Activated naive CD4-positive, alpha-beta T cell treated with anti-CD3 and anti-CD28 coated beads, Interleukin-2, amount 10 ng/mL, durations not matched to agents 7 days and 5 days (primary cell): Measurements from ENCODE around the gene TMEM154.
"Not testable (repeated sequence)": the region's sequence is repeated elsewhere in the genome, so short reads cannot be mapped to it uniquely, and the experiment has no call there.

Experiments
- CTCF ChIA-PET: fragments of 350-600 bp; sonication (Branson Sonifier 250); formaldehyde crosslinking; loops from one replicate; lab custom pipeline; 2021; ENCODE audit warnings: antibody characterized with exemption; lab: Charles Lee
- DNase-seq: peaks from one replicate; pipeline ENCODE4 v3.0.0-alpha.2; 2020
- H3K27ac Mint-ChIP-seq: one replicate; pipeline ENCODE4 v1.8.0; 2021; ENCODE audit warnings: mild to moderate bottlenecking, moderate library complexity, mixed read lengths
- H3K27me3 Mint-ChIP-seq: one replicate; pipeline ENCODE4 v1.8.0; 2021; ENCODE audit warnings: mild to moderate bottlenecking, mixed read lengths
- H3K36me3 Mint-ChIP-seq: one replicate; pipeline ENCODE4 v1.8.0; 2021; ENCODE audit warnings: mixed read lengths
- H3K4me1 Mint-ChIP-seq: one replicate; pipeline ENCODE4 v1.8.0; 2021; ENCODE audit warnings: mixed read lengths
- H3K4me3 Mint-ChIP-seq: one replicate; pipeline ENCODE4 v1.8.0; 2021; ENCODE audit warnings: mild to moderate bottlenecking, moderate library complexity, mixed read lengths
- H3K9me3 Mint-ChIP-seq: one replicate; pipeline ENCODE4 v1.8.0; 2021; ENCODE audit warnings: mixed read lengths

TMEM154 gene

GRCh38 chr4:152667781-152668180 lies 12.0 kb downstream of the TMEM154 start:
- no peak for DNase-seq
- Mint-ChIP-seq H3K4me3 (no peak overlapping the region), H3K27me3 (no peaks in the 10 kb centered on the region), H3K27ac (no peak overlapping the region), H3K9me3 (no peaks in the 10 kb centered on the region), H3K36me3 (peaks cover 34% of the 10 kb centered on the region), H3K4me1 (peaks cover 17% of the 10 kb centered on the region)
- CTCF ChIA-PET, result interaction anchor here (0.5 to 0.9 kb wide), 2 partner anchors 22 to 27 kb away, joined by 3 to 4 read pairs; no protein-coding TSS in a partner anchor

GRCh38 chr4:152666946-152667345 lies 12.9 kb downstream of the TMEM154 start:
- H3K27me3 Mint-ChIP-seq, result no peaks in the 10 kb centered on the region
- peaks cover 35% of the 10 kb centered on the region for H3K36me3 Mint-ChIP-seq
- H3K4me3 Mint-ChIP-seq, result no peak overlapping the region
- H3K27ac Mint-ChIP-seq, result no peak overlapping the region
- no peak for DNase-seq
- CTCF ChIA-PET, result interaction anchor here (0.5 kb wide), 1 partner anchor 26 kb away, joined by 4 read pairs; no protein-coding TSS in a partner anchor
- H3K4me1 Mint-ChIP-seq, result peaks cover 24% of the 10 kb centered on the region
- H3K9me3 Mint-ChIP-seq, result no peaks in the 10 kb centered on the region

GRCh38 chr4:152665691-152666395 lies 14.0 kb downstream of the TMEM154 start:
- Mint-ChIP-seq H3K27ac (no peak overlapping the region), H3K36me3 (peaks cover 38% of the 10 kb centered on the region), H3K9me3 (no peaks in the 10 kb centered on the region), H3K27me3 (no peaks in the 10 kb centered on the region), H3K4me1 (peaks cover 31% of the 10 kb centered on the region), H3K4me3 (no peak overlapping the region)
- CTCF ChIA-PET, result interaction anchor here (1.5 kb wide), 1 partner anchor 211 kb away, joined by 4 read pairs; no protein-coding TSS in a partner anchor
- no peak for DNase-seq

- peaks cover 38% of the 10 kb centered on the region for H3K36me3 Mint-ChIP-seq
- not testable (repeated sequence) for DNase-seq, H3K9me3 Mint-ChIP-seq, H3K27ac Mint-ChIP-seq, H3K27me3 Mint-ChIP-seq, H3K4me3 Mint-ChIP-seq
- CTCF ChIA-PET, result interaction anchor here (0.7 kb wide), 2 partner anchors 9 to 163 kb away, joined by 3 read pairs; no protein-coding TSS in a partner anchor
- peaks cover 32% of the 10 kb centered on the region for H3K4me1 Mint-ChIP-seq
Measured at GRCh38 chr4:152664067-152664378, 15.8 kb downstream of the TMEM154 start.

GRCh38 chr4:152663203-152664066 lies 16.4 kb downstream of the TMEM154 start:
- Mint-ChIP-seq H3K36me3 (peaks cover 42% of the 10 kb centered on the region), H3K4me1 (peaks cover 32% of the 10 kb centered on the region), H3K4me3 (no peak overlapping the region), H3K27ac (no peak overlapping the region), H3K9me3 (peaks cover 12% of the 10 kb centered on the region), H3K27me3 (no peaks in the 10 kb centered on the region)
- no peak for DNase-seq
- CTCF ChIA-PET, result interaction anchor here (0.7 kb wide), 2 partner anchors 8 to 162 kb away, joined by 3 read pairs; no protein-coding TSS in a partner anchor

GRCh38 chr4:152661649-152662048 lies 18.1 kb downstream of the TMEM154 start:
- H3K4me1 Mint-ChIP-seq, result peaks cover 32% of the 10 kb centered on the region
- H3K27me3 Mint-ChIP-seq, result no peaks in the 10 kb centered on the region
- no peak overlapping the region for H3K4me3 Mint-ChIP-seq

GRCh38 chr4:152660526-152660925 lies 19.3 kb downstream of the TMEM154 start:
- Mint-ChIP-seq H3K27me3 (no peaks in the 10 kb centered on the region), H3K27ac (no peak overlapping the region), H3K4me1 (peaks cover 32% of the 10 kb centered on the region), H3K9me3 (peaks cover 36% of the 10 kb centered on the region), H3K36me3 (peaks cover 60% of the 10 kb centered on the region), H3K4me3 (no peak overlapping the region)
- DNase-seq, result no peak
- CTCF ChIA-PET, result interaction anchor here (0.7 kb wide), 1 partner anchor 12 kb away, joined by 3 read pairs; no protein-coding TSS in a partner anchor

More at GRCh38 chr4:152661649-152662048, 18.1 kb downstream of the TMEM154 start:
- H3K36me3 Mint-ChIP-seq, result peaks cover 53% of the 10 kb centered on the region
- peaks cover 30% of the 10 kb centered on the region for H3K9me3 Mint-ChIP-seq
- CTCF ChIA-PET, result no interaction called here
- DNase-seq, result no peak
- H3K27ac Mint-ChIP-seq, result no peak overlapping the region

- no peak for DNase-seq
- no peak overlapping the region for H3K27ac Mint-ChIP-seq
- H3K4me3 Mint-ChIP-seq, result no peak overlapping the region
- H3K9me3 Mint-ChIP-seq, result peaks cover 36% of the 10 kb centered on the region
- H3K36me3 Mint-ChIP-seq, result peaks cover 62% of the 10 kb centered on the region
- no peaks in the 10 kb centered on the region for H3K27me3 Mint-ChIP-seq
- peaks cover 32% of the 10 kb centered on the region for H3K4me1 Mint-ChIP-seq
- CTCF ChIA-PET, result no interaction called here
Measured at GRCh38 chr4:152659806-152660205, 20.0 kb downstream of the TMEM154 start.

GRCh38 chr4:152657657-152658056 lies 22.1 kb downstream of the TMEM154 start:
- H3K9me3 Mint-ChIP-seq, result peaks cover 36% of the 10 kb centered on the region
- H3K4me3 Mint-ChIP-seq, result no peak overlapping the region
- CTCF ChIA-PET, result no interaction called here
- peaks cover 16% of the 10 kb centered on the region for H3K4me1 Mint-ChIP-seq
- no peak for DNase-seq
- no peaks in the 10 kb centered on the region for H3K27me3 Mint-ChIP-seq
- H3K36me3 Mint-ChIP-seq, result peaks cover 55% of the 10 kb centered on the region
- no peak overlapping the region for H3K27ac Mint-ChIP-seq

- CTCF ChIA-PET, result interaction anchor here (0.7 to 0.8 kb wide), 2 partner anchors 9 to 916 kb away, joined by 3 read pairs; no protein-coding TSS in a partner anchor
Measured at GRCh38 chr4:152655272-152656129, 24.3 kb downstream of the TMEM154 start.

GRCh38 chr4:152652102-152652501 lies 27.7 kb downstream of the TMEM154 start:
- Mint-ChIP-seq H3K36me3 (peaks cover 56% of the 10 kb centered on the region), H3K27me3 (no peaks in the 10 kb centered on the region), H3K4me3 (no peak overlapping the region), H3K9me3 (peaks cover 10% of the 10 kb centered on the region), H3K4me1 (peaks cover 3% of the 10 kb centered on the region), H3K27ac (no peak overlapping the region)
- DNase-seq, result no peak
- CTCF ChIA-PET, result no interaction called here

More at GRCh38 chr4:152655272-152656129, 24.3 kb downstream of the TMEM154 start:
- Mint-ChIP-seq H3K36me3 (peaks cover 61% of the 10 kb centered on the region), H3K9me3 (peaks cover 36% of the 10 kb centered on the region), H3K4me3 (no peak overlapping the region), H3K27ac (no peak overlapping the region), H3K4me1 (no peaks in the 10 kb centered on the region), H3K27me3 (no peaks in the 10 kb centered on the region)
- no peak for DNase-seq

GRCh38 chr4:152651473-152652060 lies 28.2 kb downstream of the TMEM154 start:
- Mint-ChIP-seq H3K4me3 (no peak overlapping the region), H3K36me3 (peaks cover 55% of the 10 kb centered on the region), H3K9me3 (peaks cover 5% of the 10 kb centered on the region), H3K27me3 (no peaks in the 10 kb centered on the region), H3K4me1 (peaks cover 3% of the 10 kb centered on the region), H3K27ac (no peak overlapping the region)
- CTCF ChIA-PET, result interaction anchor here (0.9 kb wide), 1 partner anchor 149 kb away, joined by 4 read pairs; no protein-coding TSS in a partner anchor
- no peak for DNase-seq

GRCh38 chr4:152646221-152646620 lies 33.6 kb downstream of the TMEM154 start:
- CTCF ChIA-PET, result interaction anchor here (0.6 to 11.3 kb wide), 7 partner anchors 13 to 440 kb away, joined by 3 to 168 read pairs (median 3); no protein-coding TSS in a partner anchor
- Mint-ChIP-seq H3K4me1 (peaks cover 22% of the 10 kb centered on the region), H3K36me3 (peaks cover 41% of the 10 kb centered on the region), H3K9me3 (no peaks in the 10 kb centered on the region), H3K4me3 (no peak overlapping the region), H3K27ac (peak overlapping the region; percentile 62), H3K27me3 (no peaks in the 10 kb centered on the region)
- DNase-seq, result no peak
